Activated CD4-positive, CD25-positive, alpha-beta regulatory T cell (primary cell): Measurements from ENCODE around the gene GRIN3B.

ENCODE experiments used
- DNase-seq, 4 experiments: peaks; one replicate each; lab custom pipeline; 2025; lab: John Stamatoyannopoulos, UW

The GRIN3B gene

DNA sequence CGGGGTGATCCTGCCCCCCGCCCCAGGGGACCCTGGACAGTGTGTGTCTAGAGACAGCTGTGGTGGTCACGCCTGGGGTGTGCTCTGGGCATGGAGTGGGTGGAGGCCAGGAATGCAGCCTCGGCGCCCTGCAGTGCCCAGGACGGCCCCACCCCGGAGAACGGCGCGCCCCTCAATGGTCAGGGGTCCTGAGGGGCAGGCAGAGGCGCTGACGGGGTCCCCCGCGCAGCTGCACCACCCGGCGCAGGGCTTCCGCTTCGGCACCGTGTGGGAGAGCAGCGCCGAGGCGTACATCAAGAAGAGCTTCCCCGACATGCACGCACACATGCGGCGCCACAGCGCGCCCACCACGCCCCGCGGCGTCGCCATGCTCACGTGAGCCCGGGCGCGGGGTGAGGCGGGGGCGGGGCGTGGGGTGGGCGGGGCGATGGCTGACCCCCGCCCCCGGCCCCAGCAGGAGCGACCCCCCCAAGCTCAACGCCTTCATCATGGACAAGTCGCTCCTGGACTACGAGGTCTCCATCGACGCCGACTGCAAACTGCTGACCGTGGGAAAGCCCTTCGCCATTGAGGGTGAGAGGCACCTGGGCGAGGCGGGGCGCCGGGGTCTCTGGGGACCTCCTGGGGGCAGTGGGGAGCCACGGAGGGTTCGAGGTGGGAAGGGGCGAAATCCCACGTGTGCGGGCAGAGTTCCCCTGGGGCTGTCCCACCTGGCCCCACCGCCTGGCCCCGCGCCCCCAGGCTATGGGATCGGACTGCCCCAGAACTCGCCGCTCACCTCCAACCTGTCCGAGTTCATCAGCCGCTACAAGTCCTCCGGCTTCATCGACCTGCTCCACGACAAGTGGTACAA is 7.4 kb downstream of the GRIN3B start:
- no peak for DNase-seq

DNA sequence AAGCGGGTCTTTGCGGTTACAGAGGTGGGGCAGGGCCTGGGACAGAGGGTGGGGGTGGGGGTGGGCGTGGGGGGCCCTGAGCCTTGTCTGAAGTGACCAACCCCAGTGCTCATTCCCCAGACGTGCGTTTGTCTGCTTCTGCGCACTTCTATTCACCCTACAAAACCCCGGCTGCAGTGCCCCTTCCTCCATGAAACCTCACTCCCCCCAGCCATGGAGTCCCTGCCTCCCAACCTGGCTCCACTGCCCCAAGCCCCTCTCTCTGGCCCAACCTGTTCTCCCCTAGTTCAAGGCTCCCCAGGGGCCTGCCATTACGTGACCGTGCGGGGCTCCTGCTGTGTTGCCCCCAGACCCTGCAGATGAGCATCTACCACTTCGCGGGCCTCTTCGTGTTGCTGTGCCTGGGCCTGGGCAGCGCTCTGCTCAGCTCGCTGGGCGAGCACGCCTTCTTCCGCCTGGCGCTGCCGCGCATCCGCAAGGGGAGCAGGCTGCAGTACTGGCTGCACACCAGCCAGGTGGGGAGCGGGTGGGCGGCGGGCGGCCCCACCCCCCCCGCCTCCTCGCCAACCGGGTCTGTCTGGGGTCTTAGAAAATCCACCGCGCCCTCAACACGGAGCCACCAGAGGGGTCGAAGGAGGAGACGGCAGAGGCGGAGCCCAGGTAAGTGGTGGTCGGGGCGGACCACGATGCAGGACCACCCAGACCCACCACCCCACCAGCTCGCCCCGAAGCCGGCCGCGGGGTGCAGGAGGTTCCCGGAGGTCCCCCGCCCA is 8.2 kb downstream of the GRIN3B start:
- no peak for DNase-seq

DNA sequence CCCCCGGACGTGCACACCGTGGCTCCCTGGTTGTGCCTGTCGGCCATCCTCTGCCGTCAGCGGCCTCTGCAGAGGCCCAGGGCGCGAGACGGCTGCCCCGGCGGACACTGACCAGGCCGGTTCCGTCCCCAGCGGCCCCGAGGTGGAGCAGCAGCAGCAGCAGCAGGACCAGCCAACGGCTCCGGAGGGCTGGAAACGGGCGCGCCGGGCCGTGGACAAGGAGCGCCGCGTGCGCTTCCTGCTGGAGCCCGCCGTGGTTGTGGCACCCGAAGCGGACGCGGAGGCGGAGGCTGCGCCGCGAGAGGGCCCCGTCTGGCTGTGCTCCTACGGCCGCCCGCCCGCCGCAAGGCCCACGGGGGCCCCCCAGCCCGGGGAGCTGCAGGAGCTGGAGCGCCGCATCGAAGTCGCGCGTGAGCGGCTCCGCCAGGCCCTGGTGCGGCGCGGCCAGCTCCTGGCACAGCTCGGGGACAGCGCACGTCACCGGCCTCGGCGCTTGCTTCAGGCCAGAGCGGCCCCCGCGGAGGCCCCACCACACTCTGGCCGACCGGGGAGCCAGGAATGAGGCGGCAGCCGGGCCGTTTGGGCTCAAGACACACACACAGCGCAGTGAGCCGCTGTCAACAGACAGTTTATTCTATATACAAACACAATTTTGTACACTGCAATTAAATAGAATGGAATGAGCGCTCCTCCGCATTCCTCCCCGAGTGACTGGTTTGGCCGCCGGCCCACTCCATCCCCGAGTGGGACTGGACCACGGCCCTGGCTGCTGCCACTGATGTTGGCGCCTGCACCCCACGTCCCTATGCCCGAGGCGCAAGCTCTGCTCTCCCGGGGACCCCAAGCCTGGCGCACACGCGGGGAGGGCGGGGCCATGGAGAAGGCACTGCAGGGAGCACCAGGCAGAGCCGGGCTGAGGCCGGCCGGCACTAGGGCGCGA is 9.1 kb downstream of the GRIN3B start:
- no peak for DNase-seq

DNA sequence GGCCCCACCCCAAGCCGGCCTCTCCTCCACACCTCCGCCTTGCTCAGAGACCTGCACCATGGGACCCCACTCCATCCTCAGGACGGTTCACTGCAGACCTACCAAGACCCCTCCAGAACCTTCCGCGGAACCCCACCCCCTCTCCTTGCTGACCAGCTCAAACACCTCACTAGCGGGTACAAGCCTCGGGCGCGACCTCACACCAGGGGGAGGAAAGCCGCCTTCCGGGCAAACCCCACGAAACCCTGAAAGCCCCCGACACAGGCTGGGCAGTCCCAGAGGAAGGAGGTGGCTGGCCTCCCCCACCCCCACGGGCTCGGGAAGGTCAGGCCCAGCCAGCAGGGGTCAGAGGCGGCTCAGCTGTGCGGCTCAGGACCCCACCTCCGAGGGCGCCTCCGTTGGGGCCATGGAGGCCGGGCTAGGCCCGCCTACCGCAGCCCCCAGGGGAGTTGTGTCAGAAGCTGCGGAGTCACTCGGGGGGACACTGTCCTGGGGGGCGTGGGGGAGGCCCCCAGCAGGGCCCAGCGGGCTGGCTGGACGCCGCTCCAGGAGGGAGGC is 9.8 kb downstream of the GRIN3B start:
- no peak for DNase-seq

DNA sequence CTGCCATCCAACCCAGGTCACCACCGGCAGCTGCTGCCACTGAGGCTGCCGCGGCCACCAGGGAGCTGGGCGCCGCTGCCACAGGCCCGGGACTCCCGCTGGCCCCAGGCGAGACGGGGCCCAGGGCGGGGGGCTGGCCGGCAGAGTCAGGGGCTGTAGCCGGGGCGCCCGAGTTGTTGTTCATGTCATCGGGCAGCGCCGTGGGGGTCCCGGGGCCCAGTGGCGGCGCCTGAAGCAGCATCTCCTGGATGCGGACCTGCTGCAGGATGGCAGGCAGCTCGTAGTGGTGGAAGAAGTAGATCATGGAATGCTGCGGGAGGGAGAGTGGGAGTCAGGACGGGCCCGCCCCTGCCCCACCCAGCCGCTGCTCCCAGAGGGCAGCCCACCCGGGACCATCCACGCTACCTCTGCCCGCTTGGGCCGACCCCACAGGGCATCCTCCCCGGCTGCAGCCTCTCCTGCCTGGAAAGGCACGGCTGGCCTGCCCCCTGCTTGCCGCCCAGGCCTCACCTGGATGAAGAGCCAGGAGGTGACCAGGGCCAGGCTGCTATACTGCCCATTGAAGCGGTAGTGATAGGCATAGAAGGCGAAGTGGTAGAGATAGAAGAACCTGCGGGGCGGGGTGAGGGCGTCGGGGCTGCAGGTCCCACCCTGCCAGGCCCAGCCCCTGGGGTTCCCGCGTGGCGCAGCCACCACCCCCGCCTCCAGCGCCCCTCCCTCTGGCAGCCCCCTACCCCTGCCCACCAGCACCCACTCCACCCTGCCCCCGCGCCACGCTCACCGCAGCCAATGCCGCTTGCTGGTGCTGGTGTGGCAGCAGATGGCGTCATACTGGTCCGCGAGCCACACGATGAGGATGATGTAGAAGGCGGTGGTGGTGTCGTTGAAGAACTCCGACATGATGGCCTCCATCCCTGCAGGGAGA is 10.6 kb downstream of the GRIN3B start:
- DNase-seq, result no peak

DNA sequence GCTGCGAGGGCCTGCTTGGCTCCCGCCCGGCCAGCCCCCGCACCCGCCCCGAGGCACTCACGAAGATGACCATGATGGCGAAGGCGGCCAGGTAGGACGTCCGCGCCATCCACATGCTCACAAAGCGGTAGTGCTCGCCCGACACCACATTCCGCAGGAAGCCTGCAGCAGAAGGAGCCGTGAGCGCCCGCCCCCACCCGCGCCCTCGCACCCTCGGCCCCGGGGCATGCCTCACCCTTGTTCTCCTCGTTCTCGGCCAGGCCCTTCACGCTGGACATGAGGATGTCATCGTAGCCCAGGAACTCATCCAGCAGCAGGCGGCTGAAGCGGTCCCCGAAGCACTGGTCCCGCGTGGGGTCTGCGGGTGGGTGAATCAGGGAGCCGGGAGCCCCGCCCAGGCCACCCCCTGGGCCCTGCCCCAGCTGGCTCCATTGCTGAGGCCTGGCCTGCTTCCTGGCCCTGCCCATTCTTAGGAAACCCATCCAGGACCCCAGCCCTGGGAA is 11.7 kb downstream of the GRIN3B start:
- DNase-seq, result no peak

DNA sequence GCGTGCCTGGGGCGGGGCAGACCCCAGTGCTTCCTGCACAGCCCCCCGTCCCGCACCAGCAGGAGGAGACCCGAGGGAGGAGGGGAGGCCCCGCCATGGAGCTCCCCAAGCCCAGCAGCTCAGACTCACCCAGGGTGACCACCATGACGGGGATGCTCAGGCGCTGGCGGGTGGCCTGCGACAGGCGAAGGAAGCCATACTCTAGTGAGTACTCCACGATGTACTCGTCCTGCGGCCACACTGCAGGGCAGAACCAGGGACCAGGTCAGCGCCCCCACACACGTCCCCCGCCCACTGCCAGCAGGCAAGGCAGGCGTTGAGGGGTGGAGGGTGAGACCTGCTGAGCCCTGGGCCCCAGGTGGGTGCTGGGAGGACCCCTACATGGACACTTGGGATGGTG is 12.1 kb downstream of the GRIN3B start:
- DNase-seq, result no peak

DNA sequence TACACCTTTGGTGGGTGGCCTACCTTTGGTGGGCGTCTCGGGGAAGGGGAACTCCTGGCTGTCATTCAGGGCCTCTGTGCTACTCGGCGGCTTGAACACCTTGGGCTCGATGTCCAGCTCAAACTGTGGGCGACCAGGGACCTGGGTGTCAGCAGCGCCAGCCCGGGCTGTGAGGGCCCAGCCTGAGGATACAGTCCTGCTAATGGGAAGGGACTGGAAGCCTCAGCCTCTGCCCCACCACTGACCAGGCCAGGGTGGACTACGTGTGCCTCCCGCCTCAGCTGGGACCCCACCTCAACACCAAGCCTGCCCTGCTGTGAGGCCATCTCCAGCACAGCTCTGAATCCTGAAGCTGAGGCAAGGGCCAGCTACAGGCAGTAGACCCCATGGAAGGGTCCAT is 13.0 kb downstream of the GRIN3B start:
- DNase-seq, result no peak

DNA sequence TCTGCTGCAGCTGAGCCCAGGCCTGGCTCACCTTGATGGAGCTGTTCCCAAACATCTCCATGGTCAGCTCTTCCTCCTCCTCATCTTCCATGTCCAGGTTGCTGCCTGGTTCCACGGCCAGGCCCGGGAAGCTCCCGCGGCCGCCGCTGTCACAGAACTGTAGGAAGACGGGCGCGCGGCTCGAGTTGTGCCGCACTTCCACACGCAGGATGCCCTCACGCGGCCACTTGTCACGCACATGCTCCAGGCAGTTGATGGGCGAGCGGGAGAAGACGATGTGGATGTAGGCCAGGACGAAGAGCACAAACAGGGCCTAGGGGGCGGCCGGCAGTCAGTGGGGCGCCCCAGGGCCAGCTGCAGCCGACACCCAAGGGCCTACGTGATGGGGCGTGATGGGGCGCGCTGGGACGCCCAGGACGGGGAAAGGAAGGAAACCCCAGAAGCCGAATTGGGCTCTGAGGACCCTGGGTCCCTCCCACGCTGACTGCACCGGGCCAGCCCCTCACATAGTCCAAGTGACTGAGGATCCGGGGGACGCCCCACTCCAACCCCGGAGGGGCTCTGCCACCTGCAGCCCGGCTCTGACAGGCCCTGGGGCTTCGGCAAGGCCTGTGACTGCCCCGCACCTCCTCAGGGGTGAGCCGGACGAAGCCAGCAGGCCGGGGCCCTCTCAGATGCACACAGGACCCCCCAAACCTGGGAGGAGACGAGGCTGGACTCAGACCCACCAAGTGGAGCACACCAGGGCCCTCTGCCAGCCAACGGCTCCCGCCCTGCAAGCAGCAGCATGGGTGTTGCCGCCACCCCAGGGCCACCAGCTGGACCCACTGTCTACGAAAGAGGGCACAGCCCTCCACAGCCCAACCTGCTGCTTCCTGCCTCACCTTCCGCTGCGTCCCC is 14.2 kb downstream of the GRIN3B start:
- no peak for DNase-seq

DNA sequence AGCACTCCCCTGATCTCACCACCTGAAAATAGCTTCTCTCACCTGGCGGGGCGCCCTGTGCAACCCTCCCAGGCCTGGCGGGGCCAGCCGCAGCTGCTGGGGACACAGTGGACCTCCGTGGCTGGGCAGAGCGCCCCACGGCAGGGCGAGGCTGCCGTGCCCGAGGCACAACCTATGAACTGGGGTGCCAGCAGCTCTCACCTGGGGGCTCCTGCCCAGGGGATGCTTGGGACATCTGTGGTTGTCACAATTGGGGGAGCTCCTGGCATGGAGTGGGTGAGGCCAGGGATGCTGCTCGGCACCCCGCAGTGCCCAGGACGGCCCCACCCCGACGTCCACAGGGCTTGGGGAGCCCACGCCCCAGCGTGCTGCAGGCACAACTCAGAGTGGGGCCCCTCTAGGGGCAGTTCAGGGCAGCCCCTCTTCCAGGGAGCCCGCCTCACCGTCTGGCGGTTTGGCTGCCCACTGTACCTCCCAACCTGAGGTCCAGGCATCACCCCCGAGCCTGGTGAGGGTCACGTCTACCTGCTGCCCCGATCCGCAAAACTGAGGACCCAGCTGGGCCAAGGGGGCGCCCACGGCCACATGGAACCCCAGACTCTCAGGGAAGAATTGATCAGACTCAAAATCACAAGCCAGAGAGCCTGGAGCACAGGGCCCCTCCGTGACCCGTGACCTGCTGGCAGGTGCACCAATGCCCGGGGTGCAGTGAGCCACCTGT is 15.0 kb downstream of the GRIN3B start:
- no peak for DNase-seq

DNA sequence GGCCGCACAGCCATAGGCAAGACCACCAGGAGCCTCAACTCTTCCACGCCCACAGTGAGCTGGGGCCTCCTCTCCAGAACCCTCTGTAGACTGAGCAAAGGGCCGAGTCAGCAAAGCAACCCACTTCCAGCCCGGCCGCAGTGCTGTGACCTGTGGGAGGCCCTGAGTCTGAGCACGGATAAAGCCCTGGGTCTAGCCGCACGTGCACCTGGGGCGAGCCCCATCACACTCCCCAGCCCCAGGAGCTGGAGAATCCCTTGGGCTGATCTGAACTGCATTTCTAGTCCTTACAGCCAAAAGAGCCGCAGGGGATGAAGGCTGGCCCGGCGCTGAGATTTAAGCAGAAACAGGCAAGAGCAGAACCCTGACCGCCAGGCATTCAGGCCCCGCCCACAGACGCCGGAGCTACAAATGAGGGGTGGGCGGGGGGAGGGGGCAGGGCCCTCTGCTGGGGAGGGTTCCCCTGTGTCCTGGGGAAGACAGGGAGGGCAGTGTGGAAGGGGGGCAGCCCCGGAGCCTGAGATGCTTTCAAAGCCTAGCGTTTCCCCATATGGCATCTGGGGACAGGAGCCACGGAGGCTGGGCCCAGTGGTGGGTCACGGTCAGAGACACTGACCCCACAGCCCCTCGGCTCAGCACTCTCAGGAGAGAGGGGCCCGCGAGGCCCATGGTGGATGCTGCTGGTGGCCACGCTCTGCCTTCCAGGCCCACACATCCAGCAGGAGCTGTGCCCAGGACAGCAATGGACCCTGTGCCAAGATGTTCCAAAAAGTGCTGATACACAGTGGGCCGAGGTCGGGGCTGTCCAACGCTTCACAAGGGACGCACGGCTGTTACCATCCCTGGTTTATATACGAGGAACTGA is 15.8 kb downstream of the GRIN3B start:
- DNase-seq, result no peak

DNA sequence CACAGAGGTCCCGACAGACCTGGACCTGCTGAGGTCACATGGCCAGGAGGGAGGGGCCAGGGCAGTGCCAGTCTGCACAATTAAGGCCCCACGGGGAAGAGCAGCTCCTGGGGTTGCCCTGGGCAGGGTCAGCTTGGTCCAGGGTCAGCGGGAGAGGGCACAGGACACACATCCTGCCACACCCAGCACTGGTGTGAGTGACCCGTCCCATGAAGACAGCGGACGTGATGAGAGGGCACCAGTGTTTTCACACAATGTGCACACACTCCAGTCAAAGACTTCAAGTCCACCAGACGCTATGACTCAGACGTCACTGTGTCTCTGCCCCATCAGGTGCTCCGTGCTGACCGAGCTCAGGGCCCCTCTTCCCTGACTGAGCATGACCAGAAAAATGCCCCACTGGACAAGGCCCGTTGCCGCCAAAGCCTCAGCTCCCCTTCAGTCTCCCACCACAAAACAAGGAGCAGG is 16.5 kb downstream of the GRIN3B start:
- no peak for DNase-seq

DNA sequence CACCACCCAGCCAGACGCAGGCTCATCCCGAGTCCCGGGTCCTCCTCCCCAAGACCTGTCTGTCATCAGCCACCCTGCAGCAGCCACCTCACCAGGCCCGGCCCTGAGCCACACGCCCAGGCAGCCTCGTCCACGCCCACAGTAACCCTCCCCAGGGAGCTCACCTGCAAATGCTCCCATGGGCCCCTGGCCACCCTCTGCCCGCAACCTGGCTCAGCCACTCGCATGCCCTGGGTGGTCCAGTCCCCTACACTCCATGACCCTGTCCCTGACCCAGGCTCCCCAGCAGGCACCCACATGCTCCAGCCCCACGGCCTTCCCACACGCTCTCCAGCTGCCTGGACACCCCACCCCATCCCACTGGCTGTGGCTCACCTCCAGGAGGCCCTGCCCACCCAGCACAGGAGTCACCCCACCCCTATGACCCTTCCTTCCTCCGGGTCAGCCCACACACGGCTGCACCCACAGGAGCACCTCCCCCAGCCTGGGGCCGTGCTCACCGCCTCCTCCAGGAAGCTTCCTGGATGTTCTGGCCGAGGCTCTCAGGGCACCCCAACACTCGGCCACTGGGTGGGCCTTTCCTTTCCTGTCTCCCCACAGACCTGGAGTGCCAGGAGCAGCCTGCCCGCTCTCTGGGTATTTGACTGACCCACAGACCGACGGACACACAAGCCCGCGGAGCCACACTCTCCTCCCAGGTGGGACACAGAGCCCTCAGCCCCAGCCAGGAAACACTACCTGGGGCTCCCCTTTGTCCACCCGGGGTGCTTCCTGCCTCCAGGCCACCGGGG is 17.1 kb downstream of the GRIN3B start:
- DNase-seq, result no peak

DNA sequence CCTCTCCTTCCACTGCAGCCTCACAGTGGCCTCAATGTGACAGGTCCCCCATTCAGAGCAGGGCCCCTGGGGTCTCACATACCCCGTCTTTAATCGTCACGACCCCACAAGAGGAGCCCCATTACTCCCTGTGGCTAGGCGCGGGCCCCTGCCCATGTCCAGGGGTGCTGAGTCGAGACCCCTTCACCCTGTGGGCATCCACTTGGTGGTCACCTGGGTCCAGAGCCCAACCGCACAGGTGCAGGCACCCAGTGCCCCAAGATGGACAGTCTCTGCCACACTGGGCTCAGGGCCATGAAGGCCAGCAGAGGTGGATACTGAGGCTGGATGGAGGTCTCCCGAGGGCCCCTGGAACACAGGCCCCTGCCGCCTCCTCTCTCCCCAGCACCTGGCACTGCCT is 17.7 kb downstream of the GRIN3B start:
- DNase-seq, result no peak

DNA sequence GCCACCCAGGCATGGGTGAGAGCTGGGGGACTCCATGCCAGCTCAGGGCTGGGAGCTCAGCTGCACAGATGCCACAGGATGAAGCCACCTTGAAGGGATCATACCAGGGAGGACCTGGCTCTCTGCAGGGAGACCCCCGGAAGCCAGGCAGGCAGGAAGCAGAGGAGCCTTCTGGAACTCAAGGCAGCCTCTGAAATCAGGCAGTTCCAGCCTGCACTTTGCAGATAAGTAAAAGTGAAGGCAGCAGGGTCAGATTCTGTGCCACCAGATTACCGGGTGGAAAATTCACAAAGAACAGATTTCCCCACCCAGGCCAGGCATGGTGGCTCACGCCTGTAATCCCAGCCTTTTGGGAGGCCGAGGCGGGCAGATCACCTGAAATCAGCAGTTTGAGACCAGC is 18.2 kb downstream of the GRIN3B start:
- DNase-seq, result no peak

DNA sequence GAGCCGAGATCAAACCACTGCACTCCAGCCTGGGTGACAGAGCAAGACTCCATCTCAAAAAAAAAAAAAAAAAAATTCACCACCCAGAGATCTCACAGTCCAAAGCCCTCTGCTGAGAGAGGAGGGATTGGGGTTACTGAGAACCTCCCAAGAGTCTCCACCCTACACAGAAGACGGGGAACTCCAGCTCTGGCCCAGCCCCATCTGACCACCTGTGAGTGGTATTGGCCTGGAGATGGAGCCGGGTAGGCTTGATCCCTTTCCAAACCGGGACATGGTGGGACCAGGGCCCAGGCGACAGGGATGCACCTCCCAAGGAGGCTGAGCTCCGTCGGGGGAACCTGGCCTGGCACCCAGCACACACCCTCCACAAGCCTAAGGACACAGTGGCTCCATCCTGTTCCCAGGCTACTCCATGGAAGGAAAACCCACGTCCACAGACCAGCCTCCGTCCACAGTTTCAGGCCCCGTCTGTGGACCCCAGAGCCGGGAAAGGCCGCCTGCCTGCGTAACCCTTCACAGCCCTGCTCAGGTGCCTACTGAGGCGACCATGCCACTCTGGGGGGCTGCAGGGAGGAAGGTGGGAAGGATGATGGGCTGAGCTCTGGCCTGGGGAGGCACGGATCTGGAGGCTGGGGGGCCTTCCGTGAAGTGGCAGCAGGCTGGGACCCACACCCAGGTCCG is 18.9 kb downstream of the GRIN3B start:
- DNase-seq, result no peak

DNA sequence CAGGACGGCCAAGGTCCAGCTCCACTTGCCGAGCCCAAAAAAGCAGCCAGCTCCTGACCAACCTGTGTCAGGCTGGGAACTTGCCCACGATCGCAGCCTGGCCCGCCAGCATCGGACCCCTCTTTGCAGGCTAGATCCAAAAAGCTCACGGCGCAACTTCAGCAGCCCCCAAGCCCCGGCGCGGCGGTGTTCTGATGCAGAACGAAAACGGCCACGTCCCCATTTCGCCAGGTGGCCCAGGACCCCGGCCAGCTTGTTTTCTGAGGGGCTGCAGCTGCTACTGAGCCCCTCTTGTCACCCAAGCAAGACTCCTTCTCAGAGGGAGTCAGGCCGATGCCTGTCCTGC is 19.4 kb downstream of the GRIN3B start:
- DNase-seq, result no peak
